Stimulated activated CD4-positive, alpha-beta T cell treated with anti-CD3 and anti-CD28 coated beads, Interleukin-2, amount 100 ng/mL, for 48 hours (primary cell): ENCODE data around the gene MFSD2A.
"Not testable (repeated sequence)": the region's sequence is repeated elsewhere in the genome, so short reads cannot be mapped to it uniquely, and the experiment has no call there.

Source experiments
- DNase-seq, 2 donors: peaks; one replicate each; pipeline ENCODE4 v3.0.0-alpha.2; 2020

The MFSD2A gene

DNA sequence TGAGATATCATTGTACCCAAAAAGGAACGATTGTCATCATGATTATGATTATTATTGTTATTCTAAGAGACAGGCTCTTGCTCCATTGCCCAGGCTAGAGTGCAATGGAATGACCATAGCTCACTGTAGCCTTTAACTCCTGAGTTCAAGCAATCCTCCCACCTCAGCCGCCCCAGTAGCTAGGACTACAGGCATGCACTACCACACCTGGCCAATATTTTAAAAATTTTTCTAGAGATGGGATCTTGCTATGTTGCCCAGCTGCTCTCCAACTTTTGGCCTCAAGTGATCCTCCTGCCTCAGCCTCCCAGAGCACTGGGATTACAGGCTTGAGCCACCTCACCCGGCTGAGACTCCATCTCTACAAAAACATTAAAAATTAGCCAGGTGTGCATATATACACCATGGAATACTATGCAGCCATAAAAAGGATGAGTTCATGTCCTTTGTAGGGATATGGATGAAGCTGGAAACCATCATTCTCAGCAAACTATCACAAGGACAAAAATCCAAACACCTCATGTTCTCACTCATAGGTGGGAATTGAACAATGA, 52.6 kb downstream of the MFSD2A start:
- not testable (repeated sequence) for DNase-seq

DNA sequence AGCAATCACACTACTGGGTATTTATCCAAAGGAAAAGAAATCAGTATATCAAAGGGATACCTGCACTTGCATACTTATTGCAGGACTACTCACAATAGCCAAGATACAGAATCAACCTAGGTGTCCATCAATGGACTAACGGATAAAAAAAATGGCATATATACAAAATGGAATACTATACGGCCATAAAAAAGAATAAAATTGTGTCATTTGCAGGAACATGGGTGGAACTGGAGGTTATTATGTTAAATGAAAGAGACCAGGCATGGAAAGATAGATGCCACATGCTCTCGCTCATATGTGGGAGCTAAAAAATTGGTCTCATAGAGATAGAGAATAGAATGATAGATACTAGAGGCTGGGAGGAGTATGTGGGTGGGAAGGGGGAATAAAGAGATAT, 56.3 kb downstream of the MFSD2A start:
- DNase-seq, result no peak

DNA sequence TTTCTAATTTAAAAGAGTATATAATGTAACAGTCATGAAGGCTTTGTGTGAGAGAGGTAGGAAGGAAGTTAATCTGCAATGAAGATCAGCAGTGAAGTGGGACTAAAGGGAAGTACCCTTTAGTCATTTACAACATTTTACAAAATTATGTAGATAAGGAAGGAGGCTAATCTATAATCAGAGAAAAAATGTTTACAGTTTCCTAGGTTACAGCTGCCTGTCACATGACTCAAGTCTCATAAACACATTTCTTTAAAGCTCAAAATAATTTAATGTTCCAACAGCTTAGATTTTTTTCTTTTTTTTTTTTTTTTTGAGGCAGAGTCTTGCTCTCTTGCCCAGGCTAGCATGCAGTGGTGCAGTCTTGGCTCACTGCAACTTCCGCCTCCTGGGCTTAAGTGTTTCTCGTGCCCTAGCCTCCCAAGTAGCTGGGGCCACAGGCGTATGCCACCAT, 59.3 kb downstream of the MFSD2A start:
- DNase-seq, result no peak

DNA sequence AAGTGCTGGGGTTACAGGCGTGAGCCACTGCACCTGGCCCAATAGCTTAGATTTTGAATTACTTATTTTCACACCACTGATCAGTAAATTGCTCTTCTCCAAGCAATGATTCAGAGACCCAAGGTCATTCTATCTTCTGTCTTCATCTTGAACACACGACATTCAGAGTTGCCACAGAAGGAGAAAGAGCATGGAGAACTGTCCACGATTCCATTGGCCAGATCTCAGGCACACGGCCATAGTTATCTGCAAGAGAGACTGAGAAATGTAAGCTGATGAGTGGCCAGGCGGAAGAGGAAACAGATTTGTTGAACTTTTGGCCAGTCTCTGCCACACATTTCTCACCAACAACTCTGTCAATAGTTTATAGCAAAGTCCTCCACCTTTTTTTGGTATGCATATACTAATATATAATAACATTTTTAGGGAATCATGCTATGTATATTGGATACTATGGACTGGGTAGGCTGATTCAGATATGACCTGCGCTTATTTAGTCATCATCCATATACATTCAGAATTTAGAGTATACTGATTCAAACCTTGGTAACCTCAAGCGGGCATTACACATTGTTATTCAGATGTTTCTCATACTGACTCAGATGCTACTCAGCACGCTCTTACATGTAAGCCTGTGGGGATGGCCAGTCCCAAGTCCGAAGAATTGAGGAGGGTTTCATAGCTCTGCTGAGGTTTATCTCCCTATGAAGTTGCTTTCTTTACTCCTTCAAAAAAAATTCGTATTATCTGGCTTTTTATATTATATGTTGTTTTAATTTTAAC, 60.1 kb downstream of the MFSD2A start:
- no peak for DNase-seq

DNA sequence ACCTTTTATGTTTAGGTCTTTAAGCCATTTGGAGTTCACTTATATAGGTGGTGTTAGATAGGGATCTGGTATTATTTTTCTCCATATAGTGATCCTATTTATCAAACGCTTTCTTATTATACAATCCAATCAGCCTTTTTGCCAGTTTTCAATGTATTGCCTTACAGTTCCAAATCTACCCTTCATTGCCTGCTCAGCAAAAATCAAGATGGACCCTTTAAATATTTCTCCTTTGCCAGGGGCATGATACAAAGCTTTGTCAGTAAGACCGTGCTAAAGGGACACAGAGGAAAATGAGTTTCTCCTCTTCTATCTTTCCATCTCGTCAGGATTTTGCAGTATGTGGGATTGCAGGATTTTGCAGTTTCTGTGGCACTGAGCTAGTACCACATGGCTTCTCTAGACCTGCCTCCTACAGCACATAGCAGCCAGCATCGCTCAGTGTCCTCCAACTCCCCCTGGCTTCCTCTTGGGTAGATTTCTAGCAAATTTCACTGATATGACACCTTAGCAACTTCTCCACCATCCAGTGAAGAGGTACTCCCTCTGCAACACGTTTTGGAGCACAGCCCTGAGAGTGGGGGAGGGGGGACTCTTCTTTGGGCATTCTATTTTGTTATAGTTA, 63.1 kb downstream of the MFSD2A start:
- DNase-seq, result no peak
